ENCODE results near the gene EVI5. TPM values are rescaled to one million over a fixed set of nuclear protein-coding genes. Genes with fewer than 3 reads are reported as not detected.

The EVI5 gene
- total RNA-seq, 2 donors from 2014 or later = 7.9 to 18.9 TPM

DNA sequence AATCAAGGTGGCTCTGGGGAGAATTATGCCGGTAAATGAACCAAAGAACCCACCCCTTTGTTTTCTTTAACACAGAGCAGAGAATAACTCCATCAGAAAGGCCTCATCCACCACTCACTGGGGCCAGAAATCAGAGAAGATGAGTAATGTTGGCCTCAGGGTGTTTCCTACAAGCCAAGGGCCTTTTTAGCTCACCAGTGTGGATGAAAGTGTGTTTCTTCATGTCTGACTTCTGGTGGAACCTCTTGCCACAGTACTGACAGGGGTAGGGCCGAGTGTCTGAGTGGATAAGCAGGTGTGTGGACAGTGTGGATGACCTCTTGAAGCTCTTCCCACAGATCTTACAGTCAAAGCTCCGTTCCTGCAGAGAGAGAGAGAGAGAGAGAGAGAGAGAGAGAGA lies 306.5 kb downstream of the EVI5 start:
- WGBS, 2 donors = 82 to 100% methylated on average over 3 of the region's 3 CpGs
- Histone ChIP-seq H3K4me3 (no peak overlapping the region), H3K27ac (no peak overlapping the region), H3K36me3 (replicated peaks in 1 of 2; ENCODE audit: insufficient read depth in 1 of 2, low read depth in 2 of 2) (no peaks in the 10 kb centered on the region), H3K9me3 (no peaks in the 10 kb centered on the region), H3K27me3 (no peaks in the 10 kb centered on the region), H3K4me1 (peaks cover 27% of the 10 kb centered on the region)
- DNase-seq (no peak), ATAC-seq (no peak)
- intact Hi-C loops (cut with DNase I) = no loop called here
- TF ChIP-seq, protein P1, sequence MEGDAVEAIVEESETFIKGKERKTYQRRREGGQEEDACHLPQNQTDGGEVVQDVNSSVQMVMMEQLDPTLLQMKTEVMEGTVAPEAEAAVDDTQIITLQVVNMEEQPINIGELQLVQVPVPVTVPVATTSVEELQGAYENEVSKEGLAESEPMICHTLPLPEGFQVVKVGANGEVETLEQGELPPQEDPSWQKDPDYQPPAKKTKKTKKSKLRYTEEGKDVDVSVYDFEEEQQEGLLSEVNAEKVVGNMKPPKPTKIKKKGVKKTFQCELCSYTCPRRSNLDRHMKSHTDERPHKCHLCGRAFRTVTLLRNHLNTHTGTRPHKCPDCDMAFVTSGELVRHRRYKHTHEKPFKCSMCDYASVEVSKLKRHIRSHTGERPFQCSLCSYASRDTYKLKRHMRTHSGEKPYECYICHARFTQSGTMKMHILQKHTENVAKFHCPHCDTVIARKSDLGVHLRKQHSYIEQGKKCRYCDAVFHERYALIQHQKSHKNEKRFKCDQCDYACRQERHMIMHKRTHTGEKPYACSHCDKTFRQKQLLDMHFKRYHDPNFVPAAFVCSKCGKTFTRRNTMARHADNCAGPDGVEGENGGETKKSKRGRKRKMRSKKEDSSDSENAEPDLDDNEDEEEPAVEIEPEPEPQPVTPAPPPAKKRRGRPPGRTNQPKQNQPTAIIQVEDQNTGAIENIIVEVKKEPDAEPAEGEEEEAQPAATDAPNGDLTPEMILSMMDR (IDR thresholded peaks at IDR 0.05) = no peak
- TF ChIP-seq POLR2A (IDR thresholded peaks at IDR 0.05) = no peak

- H3K27me3 ChIP-seq = no peaks in the 10 kb centered on the region
- TF ChIP-seq, protein P1 (IDR thresholded peaks at IDR 0.05) = no peak
- TF ChIP-seq POLR2A (IDR thresholded peaks at IDR 0.05) = no peak
- no peak overlapping the region for H3K27ac ChIP-seq
- DNase-seq (peak in 2 of 4 donors; percentile 4 to 14), ATAC-seq (no peak)
- peaks cover 6% of the 10 kb centered on the region for H3K4me1 ChIP-seq
- no peaks in the 10 kb centered on the region for H3K9me3 ChIP-seq
- intact Hi-C loops (cut with DNase I) = no loop called here
- H3K4me3 ChIP-seq = no peak overlapping the region
- no peaks in the 10 kb centered on the region for H3K36me3 ChIP-seq (replicated peaks in 1 of 2; ENCODE audit: insufficient read depth in 1 of 2, low read depth in 2 of 2)
- 67 to 79% methylated on average over 12 of the region's 12 CpGs for WGBS, 2 donors
Measured at GRCh38 chr1:92476071-92476631, 308.8 kb downstream of the EVI5 start.

DNA sequence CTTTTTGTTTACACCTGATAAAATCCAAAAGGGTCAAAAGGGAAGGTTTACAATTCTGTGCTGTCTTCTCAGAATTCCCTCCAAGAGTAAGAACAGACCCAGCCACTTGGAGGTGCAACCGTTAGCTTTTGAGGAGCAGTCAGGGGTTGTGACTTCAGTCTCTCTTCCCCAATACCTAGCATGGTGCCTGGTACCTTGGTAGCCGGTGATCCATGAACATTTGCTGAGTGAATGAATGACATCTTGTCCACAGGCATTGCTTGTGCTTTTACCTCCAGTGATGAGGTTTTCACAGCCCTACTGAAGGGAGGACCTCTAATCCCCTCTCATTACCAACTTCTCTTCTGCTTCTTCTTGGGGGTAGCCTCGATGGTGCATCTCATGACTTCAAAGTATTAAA lies 309.9 kb downstream of the EVI5 start:
- 89% methylated on average over 3 of the region's 3 CpGs for WGBS, 2 donors
- H3K36me3 ChIP-seq (replicated peaks in 1 of 2; ENCODE audit: insufficient read depth in 1 of 2, low read depth in 2 of 2) = no peaks in the 10 kb centered on the region
- H3K4me1 ChIP-seq = no peaks in the 10 kb centered on the region
- no peaks in the 10 kb centered on the region for H3K9me3 ChIP-seq
- H3K4me3 ChIP-seq = no peak overlapping the region
- no peaks in the 10 kb centered on the region for H3K27me3 ChIP-seq
- ATAC-seq = no peak
- intact Hi-C loops (cut with DNase I) = no loop called here
- no peak for TF ChIP-seq POLR2A (IDR thresholded peaks at IDR 0.05)
- TF ChIP-seq, protein P1 (IDR thresholded peaks at IDR 0.05) = no peak
- no peak for DNase-seq
- no peak overlapping the region for H3K27ac ChIP-seq

GRCh38 chr1:92473781-92474495 lies 311.0 kb downstream of the EVI5 start:
- Histone ChIP-seq H3K9me3 (no peaks in the 10 kb centered on the region), H3K27ac (no peak overlapping the region), H3K36me3 (replicated peaks in 1 of 2; ENCODE audit: insufficient read depth in 1 of 2, low read depth in 2 of 2) (no peaks in the 10 kb centered on the region), H3K4me1 (no peaks in the 10 kb centered on the region), H3K4me3 (no peak overlapping the region), H3K27me3 (no peaks in the 10 kb centered on the region)
- TF ChIP-seq, protein P1 (IDR thresholded peaks at IDR 0.05) = no peak
- no peak for TF ChIP-seq POLR2A (IDR thresholded peaks at IDR 0.05)
- ATAC-seq (no peak), DNase-seq (no peak)
- 59 to 67% methylated on average over 5 of the region's 5 CpGs for WGBS, 2 donors
- intact Hi-C loops (cut with DNase I) = no loop called here

DNA sequence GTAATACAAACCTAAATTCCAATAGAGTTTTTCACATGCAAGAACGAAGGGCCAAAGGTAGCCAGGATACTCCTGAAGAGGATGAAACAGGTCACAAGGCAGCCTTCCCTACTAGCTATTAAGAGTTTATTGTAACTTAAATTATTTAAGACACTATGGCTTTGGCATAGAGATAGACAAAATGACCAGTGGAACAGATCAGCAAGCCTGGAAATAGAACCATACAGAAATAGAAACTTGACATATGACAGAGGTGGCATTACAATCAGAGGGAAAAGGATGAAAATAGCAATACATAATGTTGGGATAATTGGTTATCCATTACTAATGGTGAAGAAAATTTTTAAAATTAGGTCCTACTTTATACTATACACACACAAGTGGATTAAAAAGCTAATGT lies 314.7 kb downstream of the EVI5 start:
- no peak overlapping the region for H3K4me3 ChIP-seq

More for the DNA sequence above, 314.7 kb downstream of the EVI5 start:
- 91 to 97% methylated on average over 1 of the region's 1 CpG for WGBS, 2 donors
- ATAC-seq (no peak), DNase-seq (no peak)
- Histone ChIP-seq H3K4me1 (no peaks in the 10 kb centered on the region), H3K27ac (no peak overlapping the region), H3K9me3 (no peaks in the 10 kb centered on the region), H3K27me3 (no peaks in the 10 kb centered on the region), H3K36me3 (replicated peaks in 1 of 2; ENCODE audit: insufficient read depth in 1 of 2, low read depth in 2 of 2) (no peaks in the 10 kb centered on the region)
- intact Hi-C loops (cut with DNase I) = no loop called here
- TF ChIP-seq, protein P1 (IDR thresholded peaks at IDR 0.05) = no peak
- no peak for TF ChIP-seq POLR2A (IDR thresholded peaks at IDR 0.05)

Data from body of pancreas (tissue), 4 donors.